GM23338 (cell line): Measurements from ENCODE around the gene ACSL4. TPM values are rescaled to one million over a fixed set of nuclear protein-coding genes. Genes with fewer than 3 reads are reported as not detected.

Source experiments
- ATAC-seq: fragments of 200-7000 bp; cut with Tn5 transposase; 3 replicates; pipeline ENCODE4 v1.9.1; 2020
- DNase-seq: peaks from one replicate; pipeline ENCODE4 v3.0.0-alpha.2; 2015; ENCODE audit warnings: low spot score
- H2AFZ ChIP-seq: fragments of 200-600 bp; sonication (generic); 2 replicates; pipeline ENCODE4 v1.8.0; 2016; ENCODE audit warnings: antibody characterized with exemption, mild to moderate bottlenecking, moderate library complexity
- H3F3A ChIP-seq: fragments of 200-600 bp; sonication (generic); replicated peaks from 2 replicates; pipeline ENCODE4 v1.8.0; 2017; ENCODE audit warnings: antibody characterized with exemption, mixed run types, low read depth
- H3K27ac ChIP-seq: fragments of 200-600 bp; sonication (generic); 2 replicates; pipeline ENCODE4 v1.6.1; 2016; ENCODE audit warnings: low read depth
- H3K27me3 ChIP-seq: fragments of 200-600 bp; sonication (generic); 2 replicates; pipeline ENCODE4 v1.8.0; 2016; ENCODE audit warnings: mild to moderate bottlenecking, mixed run types, moderate library complexity; ENCODE audit not compliant: insufficient read depth
- H3K36me3 ChIP-seq: fragments of 200-600 bp; sonication (generic); 2 replicates; pipeline ENCODE4 v1.8.0; 2016; ENCODE audit warnings: mild to moderate bottlenecking; ENCODE audit not compliant: insufficient read depth
- H3K4me1 ChIP-seq: fragments of 200-600 bp; sonication (generic); 2 replicates; pipeline ENCODE4 v1.8.0; 2016; ENCODE audit warnings: mild to moderate bottlenecking, moderate library complexity; ENCODE audit not compliant: insufficient read depth
- H3K4me2 ChIP-seq: fragments of 200-600 bp; sonication (generic); 2 replicates; pipeline ENCODE4 v1.7.1; 2017; ENCODE audit warnings: mixed run types
- H3K4me3 ChIP-seq: fragments of 200-600 bp; sonication (generic); 2 replicates; pipeline ENCODE4 v1.6.1; 2016; ENCODE audit warnings: mixed run types
- H3K79me2 ChIP-seq: fragments of 200-600 bp; sonication (generic); replicated peaks from 2 replicates; pipeline ENCODE4 v1.8.0; 2017; ENCODE audit warnings: mild to moderate bottlenecking; ENCODE audit not compliant: insufficient read depth
- H3K9me2 ChIP-seq: fragments of 200-600 bp; sonication (generic); 2 replicates; pipeline ENCODE4 v1.8.0; 2017; ENCODE audit not compliant: insufficient read depth
- H4K20me1 ChIP-seq: fragments of 200-600 bp; sonication (generic); replicated peaks from 2 replicates; pipeline ENCODE4 v1.8.0; 2017; ENCODE audit warnings: mild to moderate bottlenecking; ENCODE audit not compliant: insufficient read depth
- H3K27ac Mint-ChIP-seq: 2 replicates; pipeline ENCODE4 v1.8.0; 2020; ENCODE audit warnings: inconsistent platforms, mild to moderate bottlenecking, moderate library complexity, mixed read lengths
- H3K27me3 Mint-ChIP-seq: 3 replicates; pipeline ENCODE4 v1.8.0; 2022; ENCODE audit warnings: low read depth, mild to moderate bottlenecking, moderate library complexity, mixed read lengths, inconsistent platforms; ENCODE audit not compliant: insufficient read depth, poor library complexity
- H3K36me3 Mint-ChIP-seq: 3 replicates; pipeline ENCODE4 v1.8.0; 2021; ENCODE audit warnings: low read depth, mild to moderate bottlenecking, inconsistent platforms, moderate library complexity, mixed read lengths
- H3K4me1 Mint-ChIP-seq: 3 replicates; pipeline ENCODE4 v1.8.0; 2020; ENCODE audit warnings: mild to moderate bottlenecking, inconsistent platforms, mixed read lengths
- H3K4me3 Mint-ChIP-seq: 3 replicates; pipeline ENCODE4 v1.8.0; 2021; ENCODE audit warnings: moderate library complexity, mild to moderate bottlenecking, inconsistent platforms, mixed read lengths
- H3K9me3 Mint-ChIP-seq: 3 replicates; pipeline ENCODE4 v1.8.0; 2020; ENCODE audit warnings: moderate library complexity, mild to moderate bottlenecking, inconsistent platforms, mixed read lengths
- CREB1 ChIP-seq: fragments of 250-450 bp; sonication (Bioruptor Pico); IDR thresholded peaks from 2 replicates; pipeline ENCODE4 v1.5.0; 2020; ENCODE audit warnings: low read depth, mild to moderate bottlenecking, moderate library complexity
- EZH2 ChIP-seq: fragments of 200-600 bp; sonication (generic); IDR thresholded peaks from one replicate; pipeline ENCODE4 v1.8.0; 2017; ENCODE audit warnings: antibody characterized with exemption, mild to moderate bottlenecking, low read depth; ENCODE audit not compliant: unreplicated experiment
- EZH2phosphoT487 ChIP-seq: fragments of 200-600 bp; sonication (generic); IDR thresholded peaks from one replicate; pipeline ENCODE4 v1.8.1; 2018; ENCODE audit warnings: antibody characterized with exemption; ENCODE audit not compliant: unreplicated experiment
- NANOG ChIP-seq: IDR thresholded peaks from 2 replicates; pipeline ENCODE4 v1.6.1; 2016; ENCODE audit warnings: antibody characterized with exemption, borderline replicate concordance
- POLR2AphosphoS5 ChIP-seq: IDR thresholded peaks from 2 replicates; pipeline ENCODE4 v1.6.1; 2016; ENCODE audit warnings: antibody characterized with exemption, low read depth
- STAT1 ChIP-seq: IDR thresholded peaks from one replicate; pipeline ENCODE4 v1.6.1; 2016; ENCODE audit warnings: antibody characterized with exemption; ENCODE audit not compliant: unreplicated experiment
- ZNF114 ChIP-seq: fragments of 250-450 bp; sonication (Bioruptor Pico); IDR thresholded peaks from 2 replicates; pipeline ENCODE4 v1.5.0; 2020; ENCODE audit warnings: mild to moderate bottlenecking, moderate library complexity
- ZNF331 ChIP-seq: fragments of 250-450 bp; sonication (Bioruptor Pico); IDR thresholded peaks from 2 replicates; pipeline ENCODE4 v1.5.0; 2020; ENCODE audit warnings: low read depth, mild to moderate bottlenecking, moderate library complexity
- polyA plus RNA-seq: library from polyadenylated mRNA; unstranded; fragments of >200 nt; fragmentation: Nextera tagmentation; extraction: Ambion mirVana; gene quantifications from 2 replicates; pipeline ENCODE4 v1.2.1, GENCODE V29; 2016
- total RNA-seq: library from RNA; depleted of rRNA; stranded (reverse); fragments of >200 nt; shearing (Covaris generic); gene quantifications from 2 replicates; pipeline ENCODE4 v1.2.3, GENCODE V29; 2014
- TF ChIP-seq, protein P1 (sequence below): fragments of 250-450 bp; sonication (Bioruptor Pico); IDR thresholded peaks from 2 replicates; pipeline ENCODE4 v1.5.0; 2020; ENCODE audit warnings: mild to moderate bottlenecking, moderate library complexity
- TF ChIP-seq, protein P2 (sequence below): IDR thresholded peaks from one replicate; pipeline ENCODE4 v1.6.1; 2018; ENCODE audit warnings: antibody characterized with exemption; ENCODE audit not compliant: unreplicated experiment
- TF ChIP-seq, protein P3 (sequence below): IDR thresholded peaks from 2 replicates; pipeline ENCODE4 v1.6.1; 2016; ENCODE audit warnings: antibody characterized with exemption

ACSL4 gene
- total and polyA plus RNA-seq, 2 experiments from 2014 or later, result 17.8 to 76.3 TPM

DNA sequence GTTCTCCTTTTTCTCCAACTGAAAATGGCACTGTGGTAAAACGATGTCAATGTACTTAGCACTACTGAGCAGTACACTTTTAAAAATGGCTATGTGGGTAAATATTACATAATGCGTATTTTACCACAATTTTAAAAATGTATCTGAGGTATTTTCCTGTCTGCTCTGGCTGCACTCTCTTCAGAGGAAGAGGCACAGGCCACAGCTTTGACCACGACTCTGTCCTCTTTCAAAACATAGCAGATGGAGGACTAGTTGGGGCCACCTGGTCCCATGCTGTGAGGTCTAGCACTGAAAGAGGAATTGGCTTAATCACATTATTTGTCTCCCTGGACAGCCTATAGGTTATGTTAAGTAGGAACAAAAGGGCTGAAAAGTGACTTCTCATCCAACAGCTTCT, 113.3 kb downstream of the ACSL4 start (continued):
- TF ChIP-seq, protein P1, sequence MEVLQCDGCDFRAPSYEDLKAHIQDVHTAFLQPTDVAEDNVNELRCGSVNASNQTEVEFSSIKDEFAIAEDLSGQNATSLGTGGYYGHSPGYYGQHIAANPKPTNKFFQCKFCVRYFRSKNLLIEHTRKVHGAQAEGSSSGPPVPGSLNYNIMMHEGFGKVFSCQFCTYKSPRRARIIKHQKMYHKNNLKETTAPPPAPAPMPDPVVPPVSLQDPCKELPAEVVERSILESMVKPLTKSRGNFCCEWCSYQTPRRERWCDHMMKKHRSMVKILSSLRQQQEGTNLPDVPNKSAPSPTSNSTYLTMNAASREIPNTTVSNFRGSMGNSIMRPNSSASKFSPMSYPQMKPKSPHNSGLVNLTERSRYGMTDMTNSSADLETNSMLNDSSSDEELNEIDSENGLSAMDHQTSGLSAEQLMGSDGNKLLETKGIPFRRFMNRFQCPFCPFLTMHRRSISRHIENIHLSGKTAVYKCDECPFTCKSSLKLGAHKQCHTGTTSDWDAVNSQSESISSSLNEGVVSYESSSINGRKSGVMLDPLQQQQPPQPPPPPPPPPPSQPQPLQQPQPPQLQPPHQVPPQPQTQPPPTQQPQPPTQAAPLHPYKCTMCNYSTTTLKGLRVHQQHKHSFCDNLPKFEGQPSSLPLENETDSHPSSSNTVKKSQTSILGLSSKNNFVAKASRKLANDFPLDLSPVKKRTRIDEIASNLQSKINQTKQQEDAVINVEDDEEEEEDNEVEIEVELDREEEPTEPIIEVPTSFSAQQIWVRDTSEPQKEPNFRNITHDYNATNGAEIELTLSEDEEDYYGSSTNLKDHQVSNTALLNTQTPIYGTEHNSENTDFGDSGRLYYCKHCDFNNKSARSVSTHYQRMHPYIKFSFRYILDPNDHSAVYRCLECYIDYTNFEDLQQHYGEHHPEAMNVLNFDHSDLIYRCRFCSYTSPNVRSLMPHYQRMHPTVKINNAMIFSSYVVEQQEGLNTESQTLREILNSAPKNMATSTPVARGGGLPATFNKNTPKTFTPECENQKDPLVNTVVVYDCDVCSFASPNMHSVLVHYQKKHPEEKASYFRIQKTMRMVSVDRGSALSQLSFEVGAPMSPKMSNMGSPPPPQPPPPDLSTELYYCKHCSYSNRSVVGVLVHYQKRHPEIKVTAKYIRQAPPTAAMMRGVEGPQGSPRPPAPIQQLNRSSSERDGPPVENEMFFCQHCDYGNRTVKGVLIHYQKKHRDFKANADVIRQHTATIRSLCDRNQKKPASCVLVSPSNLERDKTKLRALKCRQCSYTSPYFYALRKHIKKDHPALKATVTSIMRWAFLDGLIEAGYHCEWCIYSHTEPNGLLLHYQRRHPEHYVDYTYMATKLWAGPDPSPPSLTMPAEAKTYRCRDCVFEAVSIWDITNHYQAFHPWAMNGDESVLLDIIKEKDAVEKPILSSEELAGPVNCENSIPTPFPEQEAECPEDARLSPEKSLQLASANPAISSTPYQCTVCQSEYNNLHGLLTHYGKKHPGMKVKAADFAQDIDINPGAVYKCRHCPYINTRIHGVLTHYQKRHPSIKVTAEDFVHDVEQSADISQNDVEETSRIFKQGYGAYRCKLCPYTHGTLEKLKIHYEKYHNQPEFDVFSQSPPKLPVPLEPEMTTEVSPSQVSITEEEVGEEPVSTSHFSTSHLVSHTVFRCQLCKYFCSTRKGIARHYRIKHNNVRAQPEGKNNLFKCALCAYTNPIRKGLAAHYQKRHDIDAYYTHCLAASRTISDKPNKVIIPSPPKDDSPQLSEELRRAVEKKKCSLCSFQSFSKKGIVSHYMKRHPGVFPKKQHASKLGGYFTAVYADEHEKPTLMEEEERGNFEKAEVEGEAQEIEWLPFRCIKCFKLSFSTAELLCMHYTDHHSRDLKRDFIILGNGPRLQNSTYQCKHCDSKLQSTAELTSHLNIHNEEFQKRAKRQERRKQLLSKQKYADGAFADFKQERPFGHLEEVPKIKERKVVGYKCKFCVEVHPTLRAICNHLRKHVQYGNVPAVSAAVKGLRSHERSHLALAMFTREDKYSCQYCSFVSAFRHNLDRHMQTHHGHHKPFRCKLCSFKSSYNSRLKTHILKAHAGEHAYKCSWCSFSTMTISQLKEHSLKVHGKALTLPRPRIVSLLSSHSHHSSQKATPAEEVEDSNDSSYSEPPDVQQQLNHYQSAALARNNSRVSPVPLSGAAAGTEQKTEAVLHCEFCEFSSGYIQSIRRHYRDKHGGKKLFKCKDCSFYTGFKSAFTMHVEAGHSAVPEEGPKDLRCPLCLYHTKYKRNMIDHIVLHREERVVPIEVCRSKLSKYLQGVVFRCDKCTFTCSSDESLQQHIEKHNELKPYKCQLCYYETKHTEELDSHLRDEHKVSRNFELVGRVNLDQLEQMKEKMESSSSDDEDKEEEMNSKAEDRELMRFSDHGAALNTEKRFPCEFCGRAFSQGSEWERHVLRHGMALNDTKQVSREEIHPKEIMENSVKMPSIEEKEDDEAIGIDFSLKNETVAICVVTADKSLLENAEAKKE (CRISPR knock-in tag), result no peak
- no peak for TF ChIP-seq ZNF114 (CRISPR knock-in tag)
- no peak for TF ChIP-seq ZNF331
- TF ChIP-seq CREB1 (CRISPR knock-in tag), result no peak

DNA sequence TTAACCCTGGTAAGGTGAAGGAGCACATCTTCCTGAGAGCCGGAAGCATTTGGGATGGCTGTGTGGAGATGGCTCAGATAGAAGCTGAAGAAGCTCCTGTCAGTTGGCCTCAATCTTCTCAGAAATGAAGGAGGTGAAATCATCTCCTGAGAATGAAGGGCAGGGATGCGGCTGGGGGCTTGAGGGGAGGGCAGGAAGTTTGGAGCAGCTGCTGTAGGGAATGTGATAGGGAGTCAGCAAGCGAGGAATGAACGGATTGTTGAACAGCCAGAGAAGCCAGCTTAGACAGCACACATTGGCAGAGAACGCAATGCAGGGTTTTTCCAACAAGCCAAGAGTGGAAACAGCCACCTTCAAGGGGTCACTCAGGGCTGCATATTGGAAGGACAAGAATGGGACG, 118.1 kb downstream of the ACSL4 start:
- Histone ChIP-seq H3K4me1 (no peaks in the 10 kb centered on the region), H4K20me1 (no peaks in the 10 kb centered on the region), H3K4me2 (no peak overlapping the region), H3K36me3 (no peaks in the 10 kb centered on the region), H2AFZ (no peak overlapping the region), H3K9me2 (no peaks in the 10 kb centered on the region), H3K4me3 (no peak overlapping the region), H3F3A (no peaks in the 10 kb centered on the region), H3K27ac (no peak overlapping the region), H3K79me2 (no peaks in the 10 kb centered on the region), H3K27me3 (no peaks in the 10 kb centered on the region)
- TF ChIP-seq POLR2AphosphoS5, result no peak
- TF ChIP-seq, protein P2, sequence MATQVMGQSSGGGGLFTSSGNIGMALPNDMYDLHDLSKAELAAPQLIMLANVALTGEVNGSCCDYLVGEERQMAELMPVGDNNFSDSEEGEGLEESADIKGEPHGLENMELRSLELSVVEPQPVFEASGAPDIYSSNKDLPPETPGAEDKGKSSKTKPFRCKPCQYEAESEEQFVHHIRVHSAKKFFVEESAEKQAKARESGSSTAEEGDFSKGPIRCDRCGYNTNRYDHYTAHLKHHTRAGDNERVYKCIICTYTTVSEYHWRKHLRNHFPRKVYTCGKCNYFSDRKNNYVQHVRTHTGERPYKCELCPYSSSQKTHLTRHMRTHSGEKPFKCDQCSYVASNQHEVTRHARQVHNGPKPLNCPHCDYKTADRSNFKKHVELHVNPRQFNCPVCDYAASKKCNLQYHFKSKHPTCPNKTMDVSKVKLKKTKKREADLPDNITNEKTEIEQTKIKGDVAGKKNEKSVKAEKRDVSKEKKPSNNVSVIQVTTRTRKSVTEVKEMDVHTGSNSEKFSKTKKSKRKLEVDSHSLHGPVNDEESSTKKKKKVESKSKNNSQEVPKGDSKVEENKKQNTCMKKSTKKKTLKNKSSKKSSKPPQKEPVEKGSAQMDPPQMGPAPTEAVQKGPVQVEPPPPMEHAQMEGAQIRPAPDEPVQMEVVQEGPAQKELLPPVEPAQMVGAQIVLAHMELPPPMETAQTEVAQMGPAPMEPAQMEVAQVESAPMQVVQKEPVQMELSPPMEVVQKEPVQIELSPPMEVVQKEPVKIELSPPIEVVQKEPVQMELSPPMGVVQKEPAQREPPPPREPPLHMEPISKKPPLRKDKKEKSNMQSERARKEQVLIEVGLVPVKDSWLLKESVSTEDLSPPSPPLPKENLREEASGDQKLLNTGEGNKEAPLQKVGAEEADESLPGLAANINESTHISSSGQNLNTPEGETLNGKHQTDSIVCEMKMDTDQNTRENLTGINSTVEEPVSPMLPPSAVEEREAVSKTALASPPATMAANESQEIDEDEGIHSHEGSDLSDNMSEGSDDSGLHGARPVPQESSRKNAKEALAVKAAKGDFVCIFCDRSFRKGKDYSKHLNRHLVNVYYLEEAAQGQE, result no peak
- no peak for TF ChIP-seq NANOG
- TF ChIP-seq EZH2, result no peak
- TF ChIP-seq, protein P3, sequence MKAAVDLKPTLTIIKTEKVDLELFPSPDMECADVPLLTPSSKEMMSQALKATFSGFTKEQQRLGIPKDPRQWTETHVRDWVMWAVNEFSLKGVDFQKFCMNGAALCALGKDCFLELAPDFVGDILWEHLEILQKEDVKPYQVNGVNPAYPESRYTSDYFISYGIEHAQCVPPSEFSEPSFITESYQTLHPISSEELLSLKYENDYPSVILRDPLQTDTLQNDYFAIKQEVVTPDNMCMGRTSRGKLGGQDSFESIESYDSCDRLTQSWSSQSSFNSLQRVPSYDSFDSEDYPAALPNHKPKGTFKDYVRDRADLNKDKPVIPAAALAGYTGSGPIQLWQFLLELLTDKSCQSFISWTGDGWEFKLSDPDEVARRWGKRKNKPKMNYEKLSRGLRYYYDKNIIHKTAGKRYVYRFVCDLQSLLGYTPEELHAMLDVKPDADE, result no peak
- no peak for TF ChIP-seq EZH2phosphoT487
- no peak for TF ChIP-seq ZNF114 (CRISPR knock-in tag)
- no peak for TF ChIP-seq STAT1
- TF ChIP-seq CREB1 (CRISPR knock-in tag), result no peak
- Mint-ChIP-seq H3K27ac (no peak overlapping the region), H3K4me3 (no peak overlapping the region), H3K9me3 (no peaks in the 10 kb centered on the region), H3K27me3 (no peaks in the 10 kb centered on the region), H3K36me3 (no peaks in the 10 kb centered on the region), H3K4me1 (no peaks in the 10 kb centered on the region)
- no peak for ATAC-seq
- no peak for DNase-seq
